OCI-LY7 (cell line): ENCODE measurements around the gene PITX3. TPM values are rescaled to one million over a fixed set of nuclear protein-coding genes. Genes with fewer than 3 reads are reported as not detected.

ENCODE experiments used
- BruUV-seq: library from RNA; stranded (reverse); fragments of 400-500 nt; replicated peaks from 2 replicates; lab custom pipeline; 2021; lab: Mats Ljungman, UMichigan
- CTCF ChIA-PET: fragments of 300-600 bp; sonication (Branson Sonifier 250); formaldehyde crosslinking; loops from one replicate; lab custom pipeline; 2022; ENCODE audit warnings: antibody characterized with exemption; ENCODE audit not compliant: unreplicated experiment; lab: Charles Lee
- POLR2A ChIA-PET: fragments of 300-600 bp; sonication (Branson Sonifier 250); formaldehyde crosslinking; loops from one replicate; lab custom pipeline; 2022; ENCODE audit warnings: antibody characterized with exemption; lab: Charles Lee
- DNase-seq: peaks from one replicate; pipeline ENCODE4 v3.0.0-alpha.2; 2015; ENCODE audit warnings: low spot score
- H2AFZ ChIP-seq: fragments of 200-600 bp; sonication (generic), shearing (Covaris generic); 2 replicates; pipeline ENCODE4 v1.6.1; 2014; ENCODE audit warnings: mild to moderate bottlenecking, antibody characterized with exemption, low read length, moderate library complexity
- H3K27ac ChIP-seq: fragments of 200-600 bp; sonication (generic); 2 replicates; pipeline ENCODE4 v1.5.1; 2014; ENCODE audit warnings: mixed run types, low read depth, mild to moderate bottlenecking, moderate library complexity, low read length, inconsistent platforms; ENCODE audit not compliant: poor library complexity, severe bottlenecking
- H3K36me3 ChIP-seq: fragments of 200-600 bp; sonication (generic); 2 replicates; pipeline ENCODE4 v1.6.1; 2014; ENCODE audit warnings: mild to moderate bottlenecking, antibody characterized with exemption, low read length, moderate library complexity, mixed read lengths; ENCODE audit not compliant: insufficient read depth
- H3K4me1 ChIP-seq: fragments of 200-600 bp; sonication (generic); 2 replicates; pipeline ENCODE4 v1.5.1; 2014; ENCODE audit warnings: mild to moderate bottlenecking, low read length; ENCODE audit not compliant: insufficient read depth, poor library complexity, severe bottlenecking
- H3K4me2 ChIP-seq: fragments of 200-600 bp; sonication (generic); 2 replicates; pipeline ENCODE4 v1.6.1; 2014; ENCODE audit warnings: mild to moderate bottlenecking, low read length
- H3K4me3 ChIP-seq: fragments of 200-600 bp; sonication (generic); 2 replicates; pipeline ENCODE4 v1.5.1; 2014; ENCODE audit warnings: mild to moderate bottlenecking, low read depth, low read length; ENCODE audit not compliant: poor library complexity, severe bottlenecking
- H3K79me2 ChIP-seq: fragments of 200-600 bp; sonication (generic); 2 replicates; pipeline ENCODE4 v1.6.1; 2016; ENCODE audit warnings: low read depth, mild to moderate bottlenecking, low read length, moderate library complexity, mixed read lengths; ENCODE audit not compliant: insufficient read depth
- H3K9me2 ChIP-seq: fragments of 200-600 bp; sonication (generic); 2 replicates; pipeline ENCODE4 v1.6.1; 2016; ENCODE audit warnings: mild to moderate bottlenecking, low read length, mixed read lengths; ENCODE audit not compliant: insufficient read depth
- H3K9me3 ChIP-seq: fragments of 200-600 bp; sonication (generic); 2 replicates; pipeline ENCODE4 v1.6.1; 2014; ENCODE audit warnings: mild to moderate bottlenecking, mixed run types, low read length, mixed read lengths
- H4K20me1 ChIP-seq: fragments of 200-600 bp; sonication (generic); 2 replicates; pipeline ENCODE4 v1.6.1; 2014; ENCODE audit warnings: mild to moderate bottlenecking, antibody characterized with exemption, low read length, moderate library complexity, mixed read lengths; ENCODE audit not compliant: insufficient read depth
- CTCF ChIP-seq: fragments of 200-600 bp; sonication (generic); conservative IDR thresholded peaks from 2 replicates; pipeline ENCODE4 v1.5.1; 2014; ENCODE audit warnings: mild to moderate bottlenecking, antibody characterized with exemption, low read length, moderate library complexity, mixed read lengths
- EZH2phosphoT487 ChIP-seq: fragments of 200-600 bp; sonication (generic); IDR thresholded peaks from 2 replicates; pipeline ENCODE4 v1.6.1; 2018; ENCODE audit warnings: low read depth, borderline replicate concordance, mild to moderate bottlenecking, mixed run types, antibody characterized with exemption, low read length, moderate library complexity, mixed read lengths
- intact Hi-C: fragments of 100-400 bp; cut with micrococcal nuclease; formaldehyde crosslinking; loops from one replicate; pipeline ENCODE4 v1.10.0; 2022; ENCODE audit not compliant: unreplicated experiment
- total RNA-seq, 2 experiments: library from RNA; depleted of rRNA in 1 of 2; stranded (reverse); fragments of >200 nt in 1 of 2; shearing (Covaris generic) in 1 of 2; gene quantifications; 2 replicates each; pipeline ENCODE4 v1.2.3, GENCODE V29; 2014 to 2022

The PITX3 gene
- total RNA-seq, 2 experiments from 2014 or later = not detected

GRCh38 chr10:102281102-102281487 is 39.8 kb upstream of the PITX3 start:
- ChIA-PET CTCF (no interaction called here), POLR2A (interaction anchor here (0.5 to 0.7 kb wide), 2 partner anchors 127 to 274 kb away, joined by 3 to 4 read pairs; no protein-coding TSS in a partner anchor)
- TF ChIP-seq EZH2phosphoT487 (no peak), CTCF (no peak)
- no peaks in the 10 kb centered on the region for H3K79me2 ChIP-seq
- no peaks in the 10 kb centered on the region for H3K9me3 ChIP-seq
- no peak overlapping the region for H3K27ac ChIP-seq
- no peak overlapping the region for H2AFZ ChIP-seq
- H3K9me2 ChIP-seq = no peaks in the 10 kb centered on the region
- peak overlapping the region; percentile 24; the same call in 1 of the 2 replicates for H3K4me2 ChIP-seq
- 0 out of 2 replicates have a peak, but pooled peaks cover 5% of the 10 kb centered on the region for H4K20me1 ChIP-seq
- intact Hi-C loops = no loop called here
- no TSS peak for BruUV-seq
- DNase-seq = peak; percentile 28
- H3K4me3 ChIP-seq = no peak overlapping the region
- H3K4me1 ChIP-seq = peaks cover 14% of the 10 kb centered on the region
- peaks cover 22% of the 10 kb centered on the region for H3K36me3 ChIP-seq

- 0 out of 2 replicates have a peak, but pooled peaks cover 5% of the 10 kb centered on the region for H4K20me1 ChIP-seq
- H3K79me2 ChIP-seq = peaks cover 1% of the 10 kb centered on the region; the same call in 1 of the 2 replicates
- no peak overlapping the region for H2AFZ ChIP-seq
- H3K4me1 ChIP-seq = peaks cover 14% of the 10 kb centered on the region
- no TSS peak for BruUV-seq
- DNase-seq = no peak
- TF ChIP-seq CTCF (no peak), EZH2phosphoT487 (no peak)
- H3K9me3 ChIP-seq = no peaks in the 10 kb centered on the region
- no peak overlapping the region for H3K4me3 ChIP-seq
- peak overlapping the region; percentile 24; the same call in 1 of the 2 replicates for H3K4me2 ChIP-seq
- no peaks in the 10 kb centered on the region for H3K9me2 ChIP-seq
- no peak overlapping the region for H3K27ac ChIP-seq
- peaks cover 22% of the 10 kb centered on the region for H3K36me3 ChIP-seq
- POLR2A ChIA-PET = interaction anchor here (0.7 to 1.3 kb wide), 2 partner anchors 39 to 127 kb away, joined by 3 read pairs; partner anchors contain the start of gene PITX3
- CTCF ChIA-PET = no interaction called here
- intact Hi-C loops = no loop called here
Observed at GRCh38 chr10:102280397-102281101, 39.2 kb upstream of the PITX3 start.

- H3K36me3 ChIP-seq = peaks cover 18% of the 10 kb centered on the region
- no peak overlapping the region for H3K27ac ChIP-seq
- H3K9me2 ChIP-seq = no peaks in the 10 kb centered on the region
- ChIA-PET CTCF (no interaction called here), POLR2A (interaction anchor here (0.9 to 1.3 kb wide), 3 partner anchors 15 to 38 kb away, joined by 3 to 4 read pairs (median 3); partner anchors contain the start of gene PITX3)
- H4K20me1 ChIP-seq = 0 out of 2 replicates have a peak, but pooled peaks cover 5% of the 10 kb centered on the region
- intact Hi-C loops = no loop called here
- H3K4me3 ChIP-seq = no peak overlapping the region
- peaks cover 14% of the 10 kb centered on the region for H3K4me1 ChIP-seq
- no peak overlapping the region for H3K4me2 ChIP-seq
- H3K79me2 ChIP-seq = peaks cover 7% of the 10 kb centered on the region; the same call in 1 of the 2 replicates
- BruUV-seq = no TSS peak
- no peaks in the 10 kb centered on the region for H3K9me3 ChIP-seq
- TF ChIP-seq EZH2phosphoT487 (no peak), CTCF (no peak)
- no peak overlapping the region for H2AFZ ChIP-seq
- DNase-seq = no peak
Observed at GRCh38 chr10:102279104-102279503, 37.8 kb upstream of the PITX3 start.
